ENCODE data around the gene LNPK. TPM values are rescaled to one million over a fixed set of nuclear protein-coding genes. Genes with fewer than 3 reads are reported as not detected.

LNPK gene
- polyA plus RNA-seq, 3 donors: 8.1 to 15.3 (median 11.7) TPM

GRCh38 chr2:175947073-175947472 is 55.0 kb downstream of the LNPK start:
- intact Hi-C loops (cut with micrococcal nuclease): no loop called here
- Mint-ChIP-seq H3K4me3 (no peak overlapping the region), H3K36me3 (peaks cover 31 to 38% of the 10 kb centered on the region in 2 donors), H3K9me3 (peaks cover 0 to 3% (median 0%) of the 10 kb centered on the region in 7 donors), H3K27ac (no peak overlapping the region), H3K27me3 (ENCODE audit: low read depth in 3 of 3) (no peaks in the 10 kb centered on the region), H3K4me1 (no peaks in the 10 kb centered on the region)
- Histone ChIP-seq H3K27ac (ENCODE audit: low read depth in 1 of 2, low read length in 2 of 2) (no peak overlapping the region), H3K9ac (ENCODE audit: insufficient read depth, low read length, poor library complexity, severe bottlenecking) (no peak overlapping the region), H3K4me2 (replicated peaks; ENCODE audit: extremely low read depth, low read length, poor library complexity, severe bottlenecking) (no peak overlapping the region), H3K4me3 (replicated peaks in 1 of 3; ENCODE audit: low read depth in 2 of 3, low read length in 3 of 3) (no peak overlapping the region), H2AFZ (ENCODE audit: insufficient read depth, low read depth, low read length, poor library complexity, severe bottlenecking) (no peak overlapping the region), H4K20me1 (ENCODE audit: insufficient read depth, low read length) (no peaks in the 10 kb centered on the region), H3K4me1 (ENCODE audit: control insufficient read depth in 1 of 2, insufficient read depth in 2 of 2, low read length in 2 of 2) (no peaks in the 10 kb centered on the region), H3K36me3 (replicated peaks in 1 of 2; ENCODE audit: control insufficient read depth in 1 of 2, insufficient read depth in 2 of 2, low read length in 2 of 2) (peaks cover 13 to 32% of the 10 kb centered on the region in 2 donors), H3K79me2 (ENCODE audit: insufficient read depth, low read length) (no peaks in the 10 kb centered on the region), H3K9me3 (replicated peaks in 1 of 2; ENCODE audit: control insufficient read depth in 1 of 2, insufficient read depth in 1 of 2, low read length in 2 of 2) (peaks cover 0 to 2% of the 10 kb centered on the region in 2 donors), H3K27me3 (ENCODE audit: control insufficient read depth in 2 of 2, insufficient read depth in 2 of 2, low read length in 2 of 2) (no peaks in the 10 kb centered on the region)
- WGBS (ENCODE audit: insufficient coverage): no CpG with 5 or more reads among the region's 1 CpG
- TF ChIP-seq CTCF (IDR thresholded peaks at IDR 0.05): no peak
- no peak for DNase-seq

DNA sequence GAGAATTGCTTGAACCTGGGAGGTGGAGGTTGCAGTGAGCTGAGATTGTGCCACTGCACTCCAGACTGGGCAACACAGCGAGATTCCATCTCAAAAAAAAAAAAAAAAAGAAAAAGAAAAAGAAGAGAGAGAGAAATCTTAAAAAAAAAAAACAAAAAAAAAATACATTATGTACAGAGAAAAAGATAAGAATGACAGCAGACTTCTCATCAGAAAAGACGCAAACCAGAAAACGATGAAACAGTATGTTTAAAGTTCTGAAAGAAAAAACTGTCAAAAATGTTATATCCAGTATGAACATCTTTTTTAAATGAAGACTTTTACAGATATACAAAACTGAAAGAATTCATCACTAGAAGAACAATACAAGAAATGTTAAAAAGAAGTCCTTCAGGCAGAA is 60.4 kb downstream of the LNPK start:
- no peaks in the 10 kb centered on the region for H4K20me1 ChIP-seq (ENCODE audit: insufficient read depth, low read length)
- H3K4me1 Mint-ChIP-seq: no peaks in the 10 kb centered on the region
- peaks cover 3 to 6% of the 10 kb centered on the region in 2 donors for H3K9me3 ChIP-seq (replicated peaks in 1 of 2; ENCODE audit: control insufficient read depth in 1 of 2, insufficient read depth in 1 of 2, low read length in 2 of 2)
- H3K4me3 Mint-ChIP-seq: no peak overlapping the region
- no peaks in the 10 kb centered on the region for H3K27me3 ChIP-seq (ENCODE audit: control insufficient read depth in 2 of 2, insufficient read depth in 2 of 2, low read length in 2 of 2)
- peaks cover 45 to 46% of the 10 kb centered on the region in 2 donors for H3K36me3 Mint-ChIP-seq
- no peaks in the 10 kb centered on the region for H3K4me1 ChIP-seq (ENCODE audit: control insufficient read depth in 1 of 2, insufficient read depth in 2 of 2, low read length in 2 of 2)
- no peak for DNase-seq
- H3K36me3 ChIP-seq (replicated peaks in 1 of 2; ENCODE audit: control insufficient read depth in 1 of 2, insufficient read depth in 2 of 2, low read length in 2 of 2): peaks cover 19 to 54% of the 10 kb centered on the region in 2 donors
- H3K27ac ChIP-seq (ENCODE audit: low read depth in 1 of 2, low read length in 2 of 2): no peak overlapping the region
- H3K9ac ChIP-seq (ENCODE audit: insufficient read depth, low read length, poor library complexity, severe bottlenecking): no peak overlapping the region
- H3K4me3 ChIP-seq (replicated peaks in 1 of 3; ENCODE audit: low read depth in 2 of 3, low read length in 3 of 3): no peak overlapping the region
- no CpG with 5 or more reads among the region's 3 CpGs for WGBS (ENCODE audit: insufficient coverage)
- H3K79me2 ChIP-seq (ENCODE audit: insufficient read depth, low read length): no peaks in the 10 kb centered on the region
- H3K27ac Mint-ChIP-seq: no peak overlapping the region
- H3K4me2 ChIP-seq (replicated peaks; ENCODE audit: extremely low read depth, low read length, poor library complexity, severe bottlenecking): no peak overlapping the region
- H3K9me3 Mint-ChIP-seq: peaks cover 0 to 10% (median 7%) of the 10 kb centered on the region in 7 donors
- H3K27me3 Mint-ChIP-seq (ENCODE audit: low read depth in 3 of 3): no peaks in the 10 kb centered on the region
- H2AFZ ChIP-seq (ENCODE audit: insufficient read depth, low read depth, low read length, poor library complexity, severe bottlenecking): no peak overlapping the region
- TF ChIP-seq CTCF (IDR thresholded peaks at IDR 0.05): no peak
- intact Hi-C loops (cut with micrococcal nuclease): no loop called here

Data from CD14-positive monocyte (primary cell).